Measurements from ENCODE around the gene PKDREJ. TPM values are rescaled to one million over a fixed set of nuclear protein-coding genes. Genes with fewer than 3 reads are reported as not detected.

The PKDREJ gene
- polyA plus RNA-seq, 1 donor (not counting 4 experiments of a cell fraction or from before 2014, with no cell fraction given) = 0.01 TPM

DNA sequence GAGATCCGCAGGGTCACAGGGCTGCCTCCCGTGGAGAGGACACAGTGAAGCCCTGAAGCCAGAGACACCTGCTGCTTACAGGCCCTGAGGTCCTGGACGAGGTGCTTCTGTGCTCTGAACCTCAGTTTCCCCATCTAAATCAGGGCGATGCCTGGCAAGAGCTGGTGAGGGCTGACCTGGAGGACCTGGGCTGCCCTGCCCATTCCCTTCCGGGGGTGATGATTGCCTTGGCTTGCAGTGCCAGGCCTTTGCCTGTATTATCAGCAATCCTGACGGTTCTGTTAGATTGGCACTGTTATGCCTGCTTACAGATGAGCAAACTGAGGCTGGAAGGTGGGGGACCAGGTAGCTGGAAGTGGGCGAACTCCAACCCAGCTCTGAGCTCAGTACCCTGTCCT lies 25.7 kb upstream of the PKDREJ start:
- no peaks in the 10 kb centered on the region for H3K79me2 ChIP-seq (ENCODE audit: control insufficient read depth, insufficient read depth, low read length)
- no peaks in the 10 kb centered on the region for H3K9me1 ChIP-seq (ENCODE audit: control insufficient read depth, extremely low read depth, insufficient read depth, low read length)
- H3K27me3 ChIP-seq (ENCODE audit: control insufficient read depth, extremely low read depth, insufficient read depth, low read length) = peaks cover 4% of the 10 kb centered on the region
- H3K36me3 ChIP-seq (ENCODE audit: control insufficient read depth in 2 of 2, extremely low read depth in 1 of 2, insufficient read depth in 2 of 2, low read length in 2 of 2) = peaks cover 3 to 11% of the 10 kb centered on the region in 2 experiments
- no peak overlapping the region for H2AFZ ChIP-seq (ENCODE audit: control insufficient read depth, low read length)
- no peak for DNase-seq (ENCODE audit: low read depth, low spot score)
- H3K27ac ChIP-seq (ENCODE audit: control insufficient read depth, insufficient read depth, low read length) = no peak overlapping the region
- no peak overlapping the region for H3K9ac ChIP-seq (ENCODE audit: control insufficient read depth, extremely low read depth, insufficient read depth, low read length)
- dilution Hi-C loops (cut with MboI; ENCODE audit: extremely low pct_ligation_motif_present, low sequenced_read_pairs) = no loop called here
- H4K20me1 ChIP-seq (ENCODE audit: control insufficient read depth, extremely low read depth, insufficient read depth, low read length) = no peaks in the 10 kb centered on the region
- H3K9me3 ChIP-seq (ENCODE audit: control insufficient read depth, low read depth, low read length) = no peaks in the 10 kb centered on the region
- TF ChIP-seq EZH2 (IDR thresholded peaks at IDR 0.05; ENCODE audit: low read length) = no peak
- TF ChIP-seq, protein P1, sequence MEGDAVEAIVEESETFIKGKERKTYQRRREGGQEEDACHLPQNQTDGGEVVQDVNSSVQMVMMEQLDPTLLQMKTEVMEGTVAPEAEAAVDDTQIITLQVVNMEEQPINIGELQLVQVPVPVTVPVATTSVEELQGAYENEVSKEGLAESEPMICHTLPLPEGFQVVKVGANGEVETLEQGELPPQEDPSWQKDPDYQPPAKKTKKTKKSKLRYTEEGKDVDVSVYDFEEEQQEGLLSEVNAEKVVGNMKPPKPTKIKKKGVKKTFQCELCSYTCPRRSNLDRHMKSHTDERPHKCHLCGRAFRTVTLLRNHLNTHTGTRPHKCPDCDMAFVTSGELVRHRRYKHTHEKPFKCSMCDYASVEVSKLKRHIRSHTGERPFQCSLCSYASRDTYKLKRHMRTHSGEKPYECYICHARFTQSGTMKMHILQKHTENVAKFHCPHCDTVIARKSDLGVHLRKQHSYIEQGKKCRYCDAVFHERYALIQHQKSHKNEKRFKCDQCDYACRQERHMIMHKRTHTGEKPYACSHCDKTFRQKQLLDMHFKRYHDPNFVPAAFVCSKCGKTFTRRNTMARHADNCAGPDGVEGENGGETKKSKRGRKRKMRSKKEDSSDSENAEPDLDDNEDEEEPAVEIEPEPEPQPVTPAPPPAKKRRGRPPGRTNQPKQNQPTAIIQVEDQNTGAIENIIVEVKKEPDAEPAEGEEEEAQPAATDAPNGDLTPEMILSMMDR (optimal IDR thresholded peaks at IDR 0.05 in 1 of 3, IDR thresholded peaks at IDR 0.05 in 1 of 3, conservative IDR thresholded peaks at IDR 0.05 in 1 of 3; ENCODE audit: extremely low read depth in 1 of 3, insufficient read depth in 2 of 3, low read length in 3 of 3) = no peak
- H3K4me3 ChIP-seq (ENCODE audit: control insufficient read depth in 2 of 3, extremely low read depth in 1 of 3, insufficient read depth in 2 of 3, low read depth in 1 of 3, low read length in 3 of 3) = no peak overlapping the region
- H3K4me1 ChIP-seq (ENCODE audit: control insufficient read depth, extremely low read depth, insufficient read depth, low read length) = peaks cover 7% of the 10 kb centered on the region
- no peak for FAIRE-seq
- H3K4me2 ChIP-seq (ENCODE audit: control insufficient read depth, extremely low read depth, insufficient read depth, low read depth, low read length) = no peak overlapping the region

DNA sequence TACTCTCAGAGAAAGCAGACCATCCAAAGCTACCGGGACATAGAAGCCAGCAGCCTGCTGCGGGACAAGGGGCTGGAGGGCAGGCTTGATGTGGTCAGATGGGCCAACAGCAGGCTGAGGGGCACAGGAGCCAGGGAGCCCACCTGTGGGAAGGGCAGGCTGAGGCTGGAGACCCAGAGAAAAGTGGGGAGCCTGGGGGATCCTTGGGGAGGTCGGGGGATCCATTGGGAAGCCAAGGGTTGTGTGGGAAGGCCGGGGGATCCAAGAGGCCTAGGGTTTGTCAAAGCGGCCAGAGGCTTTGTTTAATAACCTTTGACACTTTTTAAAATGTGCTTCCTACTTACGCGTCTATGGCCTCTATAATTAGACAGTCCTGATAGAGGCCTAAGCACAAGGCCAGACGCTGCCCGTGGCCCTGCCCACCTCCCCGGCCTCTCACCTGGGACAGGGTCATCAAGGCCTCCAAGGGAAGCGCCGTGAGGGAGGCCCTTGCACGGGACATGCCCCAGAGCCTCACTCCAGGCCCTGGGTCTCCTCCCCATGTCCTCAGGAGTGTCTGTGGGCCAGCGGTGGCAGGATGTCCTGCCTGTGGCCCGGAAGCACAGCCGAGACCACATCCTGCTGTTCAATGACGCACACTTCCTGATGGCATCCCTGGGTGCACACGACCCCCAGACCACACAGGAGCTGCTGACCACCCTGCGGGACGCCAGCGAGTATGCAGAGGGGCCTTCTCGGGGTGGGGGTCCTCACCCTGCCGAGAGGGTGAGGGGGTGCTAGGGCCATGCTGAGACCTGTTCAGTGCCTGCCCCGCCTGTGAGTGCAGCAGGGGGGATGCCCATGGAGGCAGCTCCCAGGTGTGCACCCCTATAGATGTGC lies 25.0 kb upstream of the PKDREJ start:
- dilution Hi-C loops (cut with MboI; ENCODE audit: extremely low pct_ligation_motif_present, low sequenced_read_pairs) = no loop called here
- Histone ChIP-seq H3K27ac (ENCODE audit: control insufficient read depth, insufficient read depth, low read length) (no peak overlapping the region), H3K27me3 (ENCODE audit: control insufficient read depth, extremely low read depth, insufficient read depth, low read length) (peaks cover 4% of the 10 kb centered on the region), H3K9me1 (ENCODE audit: control insufficient read depth, extremely low read depth, insufficient read depth, low read length) (no peaks in the 10 kb centered on the region), H3K9me3 (ENCODE audit: control insufficient read depth, low read depth, low read length) (no peaks in the 10 kb centered on the region), H3K79me2 (ENCODE audit: control insufficient read depth, insufficient read depth, low read length) (no peaks in the 10 kb centered on the region), H4K20me1 (ENCODE audit: control insufficient read depth, extremely low read depth, insufficient read depth, low read length) (no peaks in the 10 kb centered on the region), H3K4me1 (ENCODE audit: control insufficient read depth, extremely low read depth, insufficient read depth, low read length) (peaks cover 7% of the 10 kb centered on the region), H3K9ac (ENCODE audit: control insufficient read depth, extremely low read depth, insufficient read depth, low read length) (no peak overlapping the region), H3K4me2 (ENCODE audit: control insufficient read depth, extremely low read depth, insufficient read depth, low read depth, low read length) (no peak overlapping the region), H2AFZ (ENCODE audit: control insufficient read depth, low read length) (no peak overlapping the region), H3K36me3 (ENCODE audit: control insufficient read depth in 2 of 2, extremely low read depth in 1 of 2, insufficient read depth in 2 of 2, low read length in 2 of 2) (peaks cover 3 to 12% of the 10 kb centered on the region in 2 experiments), H3K4me3 (ENCODE audit: control insufficient read depth in 2 of 3, extremely low read depth in 1 of 3, insufficient read depth in 2 of 3, low read depth in 1 of 3, low read length in 3 of 3) (no peak overlapping the region)
- DNase-seq (ENCODE audit: low read depth, low spot score) (no peak), FAIRE-seq (no peak)
- TF ChIP-seq, protein P1 (optimal IDR thresholded peaks at IDR 0.05 in 1 of 3, IDR thresholded peaks at IDR 0.05 in 1 of 3, conservative IDR thresholded peaks at IDR 0.05 in 1 of 3; ENCODE audit: extremely low read depth in 1 of 3, insufficient read depth in 2 of 3, low read length in 3 of 3) = no peak
- no peak for TF ChIP-seq EZH2 (IDR thresholded peaks at IDR 0.05; ENCODE audit: low read length)

Measured in keratinocyte (primary cell).